ENCODE data around the gene AGBL4.

Gene AGBL4

GRCh38 chr1:48695161-48695560 lies 1328.6 kb downstream of the AGBL4 start:
- no peak for DNase-seq

GRCh38 chr1:48693674-48694320 lies 1330.0 kb downstream of the AGBL4 start:
- no peak for DNase-seq

GRCh38 chr1:48693180-48693579 lies 1330.6 kb downstream of the AGBL4 start:
- no peak for DNase-seq

GRCh38 chr1:48692235-48692634 lies 1331.5 kb downstream of the AGBL4 start:
- no peak for DNase-seq

GRCh38 chr1:48691429-48692001 lies 1332.2 kb downstream of the AGBL4 start:
- DNase-seq: no peak

GRCh38 chr1:48688102-48688760 lies 1335.5 kb downstream of the AGBL4 start:
- no peak for DNase-seq

GRCh38 chr1:48687282-48688045 lies 1336.3 kb downstream of the AGBL4 start:
- no peak for DNase-seq

GRCh38 chr1:48686159-48686558 lies 1337.6 kb downstream of the AGBL4 start:
- DNase-seq: no peak

- no peak for DNase-seq
Observed at GRCh38 chr1:48684381-48684780, 1339.4 kb downstream of the AGBL4 start.

GRCh38 chr1:48683839-48684238 lies 1339.9 kb downstream of the AGBL4 start:
- no peak for DNase-seq

GRCh38 chr1:48681476-48682305 lies 1342.1 kb downstream of the AGBL4 start:
- no peak for DNase-seq

- DNase-seq: no peak
Observed at GRCh38 chr1:48680411-48681035, 1343.2 kb downstream of the AGBL4 start.

GRCh38 chr1:48679859-48680258 lies 1343.9 kb downstream of the AGBL4 start:
- no peak for DNase-seq

- no peak for DNase-seq
Observed at GRCh38 chr1:48678710-48679505, 1344.8 kb downstream of the AGBL4 start.

GRCh38 chr1:48677306-48678287 lies 1346.2 kb downstream of the AGBL4 start:
- peak; percentile 39 for DNase-seq

GRCh38 chr1:48676822-48677221 lies 1346.9 kb downstream of the AGBL4 start:
- DNase-seq: no peak

GRCh38 chr1:48676376-48676775 lies 1347.4 kb downstream of the AGBL4 start:
- no peak for DNase-seq

GRCh38 chr1:48675251-48675650 lies 1348.5 kb downstream of the AGBL4 start:
- no peak for DNase-seq

GRCh38 chr1:48674641-48675040 lies 1349.1 kb downstream of the AGBL4 start:
- no peak for DNase-seq
